ENCODE results near the gene RIOX2.

The RIOX2 gene

GRCh38 chr3:97992547-97993173 lies 20.4 kb upstream of the RIOX2 start:
- in situ Hi-C loops (cut with MboI; ENCODE audit: low pct_unique_long_range_greater_than_20kb, low sequenced_read_pairs) = no loop called here
- DNase-seq = no peak

- in situ Hi-C loops (cut with MboI; ENCODE audit: low pct_unique_long_range_greater_than_20kb, low sequenced_read_pairs) = no loop called here
Observed at GRCh38 chr3:97991293-97991682, 19.1 kb upstream of the RIOX2 start.

DNA sequence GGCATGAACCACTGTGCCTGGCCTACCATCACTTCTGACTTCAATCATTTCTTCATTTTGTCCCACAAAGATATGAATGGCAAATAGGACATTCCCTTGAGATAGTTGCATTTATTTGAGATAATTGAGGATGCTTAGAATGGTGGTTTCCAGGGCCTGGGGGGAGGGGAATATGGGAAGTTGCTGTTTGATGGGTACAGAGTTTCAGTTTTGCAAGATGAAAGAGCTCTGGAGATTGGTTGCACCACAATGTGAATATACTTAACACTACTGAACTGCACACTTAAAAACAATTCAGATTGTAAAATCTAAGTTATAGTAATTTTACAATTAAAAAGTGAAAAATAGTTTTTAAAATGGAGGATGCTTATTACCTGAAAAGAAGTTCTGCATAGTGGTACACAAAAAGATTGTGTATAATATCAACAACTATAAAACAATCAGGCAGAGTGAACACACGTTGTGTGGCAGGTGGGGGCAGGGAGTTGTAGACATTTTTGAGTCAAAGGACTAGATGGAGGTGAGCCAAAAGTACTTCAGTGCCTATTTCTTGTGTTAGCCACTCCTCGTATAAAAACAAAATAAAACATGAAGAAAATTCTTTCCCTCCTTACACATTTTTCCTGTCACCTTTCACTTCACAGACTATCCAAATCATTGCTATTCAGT lies 18.5 kb upstream of the RIOX2 start:
- in situ Hi-C loops (cut with MboI; ENCODE audit: low pct_unique_long_range_greater_than_20kb, low sequenced_read_pairs) = no loop called here
- DNase-seq = no peak

More at GRCh38 chr3:97991293-97991682, 19.1 kb upstream of the RIOX2 start:
- no peak for DNase-seq

DNA sequence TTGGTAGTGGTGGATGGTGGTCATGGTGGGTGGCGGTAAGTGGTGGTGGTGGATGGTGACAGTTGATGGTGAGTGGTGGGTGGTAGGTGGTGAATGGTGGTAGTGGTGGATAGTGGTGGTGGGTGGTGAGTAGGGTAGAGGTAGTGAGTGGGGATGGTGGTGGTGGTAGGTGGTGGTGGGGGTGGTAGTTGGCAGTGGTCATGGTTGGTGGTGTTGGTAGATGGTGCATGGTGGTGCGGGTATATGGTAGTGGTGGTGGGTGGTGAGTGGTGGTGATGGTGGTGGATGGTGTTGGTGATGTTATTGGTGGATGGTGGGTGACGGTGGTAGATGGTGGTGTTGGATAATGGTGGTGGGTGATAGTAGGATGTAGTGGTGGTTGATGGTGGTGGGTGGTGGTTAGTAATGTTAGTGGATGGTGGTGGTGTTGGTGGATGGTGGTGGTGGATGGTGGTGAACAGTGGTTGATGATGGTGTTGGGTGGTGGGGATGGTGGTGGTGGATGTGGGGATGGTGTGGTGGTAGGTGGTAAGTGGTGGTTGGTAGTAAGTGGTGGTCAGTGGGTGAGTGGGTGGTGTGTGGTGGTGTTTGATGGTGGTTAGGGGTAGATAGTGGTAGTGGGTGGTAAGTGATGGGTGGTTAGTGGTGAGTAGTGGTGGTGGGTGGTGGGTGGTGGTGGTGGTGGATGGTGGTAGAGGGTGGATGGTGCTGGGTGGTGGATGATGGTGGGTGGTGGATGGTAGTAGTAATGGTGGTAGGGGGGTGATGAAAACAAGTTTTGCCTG lies 16.7 kb upstream of the RIOX2 start:
- no peak for DNase-seq
- in situ Hi-C loops (cut with MboI; ENCODE audit: low pct_unique_long_range_greater_than_20kb, low sequenced_read_pairs) = no loop called here

DNA sequence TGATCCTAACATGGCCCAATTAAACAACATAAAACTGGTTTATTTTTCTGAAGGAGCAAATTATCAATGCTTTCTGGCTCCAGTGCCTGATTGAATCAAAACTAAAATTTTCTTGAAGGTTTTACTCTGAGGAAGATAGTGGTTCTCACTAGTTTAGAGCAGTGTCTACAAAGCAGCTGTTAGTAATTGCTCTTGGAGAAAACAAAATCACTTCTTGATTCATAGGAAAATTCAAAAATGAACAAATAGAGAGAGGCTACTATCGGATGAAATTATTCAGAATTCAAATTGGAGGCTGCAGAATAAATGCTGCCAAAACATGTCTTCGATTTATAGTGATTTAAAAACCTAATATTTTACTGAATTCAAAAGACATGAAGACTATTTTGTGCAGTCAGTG lies 15.1 kb upstream of the RIOX2 start:
- DNase-seq = no peak
- in situ Hi-C loops (cut with MboI; ENCODE audit: low pct_unique_long_range_greater_than_20kb, low sequenced_read_pairs) = no loop called here

DNA sequence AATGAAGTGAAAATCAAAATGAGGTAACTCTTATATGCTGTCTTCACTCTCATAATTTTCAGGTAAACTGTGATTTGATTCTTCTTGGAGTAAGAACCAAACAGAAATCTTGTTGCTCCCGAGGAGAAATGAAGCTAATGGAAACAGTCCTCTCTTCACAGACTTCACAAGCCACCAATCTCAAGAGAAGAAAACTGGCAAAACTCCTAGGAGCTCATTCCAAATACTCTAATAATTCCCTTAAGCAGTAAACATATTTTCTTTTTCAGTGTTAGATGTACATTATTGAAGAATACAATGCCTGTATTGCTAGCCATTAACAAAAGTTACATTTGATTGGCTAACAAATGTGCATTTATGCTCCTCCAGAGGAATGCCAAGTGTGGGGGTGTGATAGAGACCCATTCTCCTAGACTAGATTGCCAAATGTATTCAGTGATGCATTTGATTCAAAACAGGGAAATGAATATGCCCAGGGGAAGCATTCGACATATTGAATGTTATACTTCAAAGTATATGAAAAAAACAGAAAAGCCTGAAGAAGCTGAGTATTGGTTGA lies 11.8 kb upstream of the RIOX2 start:
- in situ Hi-C loops (cut with MboI; ENCODE audit: low pct_unique_long_range_greater_than_20kb, low sequenced_read_pairs) = no loop called here
- DNase-seq = no peak

DNA sequence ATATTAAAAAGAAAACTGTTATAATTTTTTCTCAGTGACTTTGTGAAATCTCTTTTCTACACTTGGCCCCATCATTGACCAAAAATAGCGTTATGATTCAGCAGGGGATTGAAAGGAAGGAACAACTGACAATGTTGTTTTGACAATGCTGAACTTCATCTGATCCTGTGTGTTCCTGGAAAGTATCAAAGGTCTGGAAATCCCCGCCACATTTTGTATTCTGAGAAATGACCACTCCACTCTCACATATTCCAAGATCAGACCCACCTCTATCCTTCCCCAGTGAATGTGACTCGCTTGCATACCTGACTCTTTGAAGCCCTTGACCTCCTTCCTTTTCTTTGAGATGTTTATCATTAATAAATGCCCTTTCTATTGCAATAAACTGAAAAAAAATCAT lies 9.7 kb upstream of the RIOX2 start:
- no peak for DNase-seq
- in situ Hi-C loops (cut with MboI; ENCODE audit: low pct_unique_long_range_greater_than_20kb, low sequenced_read_pairs) = no loop called here

DNA sequence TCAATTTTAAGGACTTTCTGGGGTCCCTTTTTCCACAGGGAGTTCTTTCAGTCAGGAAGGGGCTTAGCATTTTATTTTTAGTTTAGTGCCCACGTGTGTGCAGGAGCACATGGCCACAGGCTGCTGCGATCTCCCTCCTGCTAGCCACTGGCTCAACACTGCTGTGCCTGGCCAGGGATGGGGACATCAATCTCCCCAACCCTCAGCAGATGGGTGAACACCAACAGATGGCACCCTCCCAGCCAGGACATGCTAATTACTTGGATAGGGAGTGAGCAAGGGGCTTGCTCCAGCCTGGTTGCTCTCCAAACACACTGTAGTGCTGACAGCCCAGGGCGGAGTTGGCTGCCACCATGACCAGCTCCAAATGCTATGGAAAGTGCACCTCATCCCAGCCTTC lies 7.4 kb upstream of the RIOX2 start:
- in situ Hi-C loops (cut with MboI; ENCODE audit: low pct_unique_long_range_greater_than_20kb, low sequenced_read_pairs) = no loop called here
- DNase-seq = no peak

DNA sequence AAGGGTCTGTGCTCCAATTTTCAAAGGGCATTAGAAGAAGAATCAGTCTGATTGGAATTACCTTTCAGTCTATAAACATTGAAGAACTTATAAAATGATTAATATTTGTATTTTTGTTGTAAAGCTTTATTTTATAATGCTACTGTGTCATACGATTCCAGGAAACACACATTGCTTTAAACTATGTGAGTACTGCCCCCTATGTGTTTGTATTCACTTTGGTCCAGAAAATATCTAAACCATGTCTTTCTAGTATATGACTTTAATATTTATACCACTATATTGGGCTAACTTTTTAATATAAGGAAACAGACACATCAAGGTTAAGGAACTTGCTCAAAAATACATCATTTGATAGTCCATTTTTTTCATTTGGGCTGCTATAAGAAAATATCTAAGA lies 3.2 kb upstream of the RIOX2 start:
- in situ Hi-C loops (cut with MboI; ENCODE audit: low pct_unique_long_range_greater_than_20kb, low sequenced_read_pairs) = no loop called here
- no peak for DNase-seq

- in situ Hi-C loops (cut with MboI; ENCODE audit: low pct_unique_long_range_greater_than_20kb, low sequenced_read_pairs) = no loop called here
- DNase-seq = no peak
Observed at GRCh38 chr3:97974996-97975395, 2.8 kb upstream of the RIOX2 start.

GRCh38 chr3:97972976-97973375 lies 745 bp upstream of the RIOX2 start:
- no peak for DNase-seq
- in situ Hi-C loops (cut with MboI; ENCODE audit: low pct_unique_long_range_greater_than_20kb, low sequenced_read_pairs) = no loop called here

- no peak for DNase-seq
- in situ Hi-C loops (cut with MboI; ENCODE audit: low pct_unique_long_range_greater_than_20kb, low sequenced_read_pairs) = no loop called here
Observed at GRCh38 chr3:97970956-97971620, 1.1 kb downstream of the RIOX2 start.

DNA sequence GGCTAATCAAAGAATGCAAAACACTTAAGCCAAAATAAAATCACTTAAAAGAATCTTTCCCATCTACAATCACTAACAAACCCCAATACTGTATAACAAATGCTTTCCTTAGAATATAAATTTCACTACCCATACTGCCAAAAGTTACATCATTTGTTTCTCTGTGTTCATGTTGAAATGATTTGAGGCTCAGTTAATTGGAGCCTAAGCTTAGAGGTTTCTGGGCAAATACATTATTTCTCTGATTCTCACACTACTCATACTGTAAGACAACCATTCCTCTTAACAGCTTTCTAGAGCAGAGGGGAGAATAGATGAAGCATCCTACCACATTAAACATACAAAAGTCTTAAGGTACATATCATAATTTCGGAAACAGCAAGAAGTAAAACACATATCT lies 2.1 kb downstream of the RIOX2 start:
- DNase-seq = no peak
- in situ Hi-C loops (cut with MboI; ENCODE audit: low pct_unique_long_range_greater_than_20kb, low sequenced_read_pairs) = no loop called here

- no peak for DNase-seq
- in situ Hi-C loops (cut with MboI; ENCODE audit: low pct_unique_long_range_greater_than_20kb, low sequenced_read_pairs) = no loop called here
Observed at GRCh38 chr3:97969541-97969940, 2.7 kb downstream of the RIOX2 start.

GRCh38 chr3:97968376-97968775 lies 3.9 kb downstream of the RIOX2 start:
- in situ Hi-C loops (cut with MboI; ENCODE audit: low pct_unique_long_range_greater_than_20kb, low sequenced_read_pairs) = no loop called here
- no peak for DNase-seq

GRCh38 chr3:97967966-97968365 lies 4.3 kb downstream of the RIOX2 start:
- DNase-seq = no peak
- in situ Hi-C loops (cut with MboI; ENCODE audit: low pct_unique_long_range_greater_than_20kb, low sequenced_read_pairs) = no loop called here

GRCh38 chr3:97960993-97961766 lies 11.1 kb downstream of the RIOX2 start:
- no peak for DNase-seq
- in situ Hi-C loops (cut with MboI; ENCODE audit: low pct_unique_long_range_greater_than_20kb, low sequenced_read_pairs) = no loop called here

- in situ Hi-C loops (cut with MboI; ENCODE audit: low pct_unique_long_range_greater_than_20kb, low sequenced_read_pairs) = no loop called here
- no peak for DNase-seq
Observed at GRCh38 chr3:97960551-97960950, 11.7 kb downstream of the RIOX2 start.

GRCh38 chr3:97959872-97960271 lies 12.4 kb downstream of the RIOX2 start:
- in situ Hi-C loops (cut with MboI; ENCODE audit: low pct_unique_long_range_greater_than_20kb, low sequenced_read_pairs) = no loop called here
- no peak for DNase-seq
